DOHH2 (cell line): ENCODE data around the gene HORMAD2.
"Not testable (repeated sequence)": the region's sequence is repeated elsewhere in the genome, so short reads cannot be mapped to it uniquely, and the experiment has no call there.

Experiments
- EZH2phosphoT487 ChIP-seq: fragments of 200-600 bp; sonication (generic); IDR thresholded peaks from 2 replicates; pipeline ENCODE4 v1.6.1; 2017; ENCODE audit warnings: borderline replicate concordance, mild to moderate bottlenecking, antibody characterized with exemption, low read length, moderate library complexity, mixed read lengths
- TF ChIP-seq, protein P1 (sequence below): fragments of 200-600 bp; sonication (generic); IDR thresholded peaks from one replicate; pipeline ENCODE4 v1.5.1; 2014; ENCODE audit warnings: antibody characterized with exemption, mild to moderate bottlenecking, low read depth, low read length; ENCODE audit not compliant: poor library complexity, severe bottlenecking

DNA sequence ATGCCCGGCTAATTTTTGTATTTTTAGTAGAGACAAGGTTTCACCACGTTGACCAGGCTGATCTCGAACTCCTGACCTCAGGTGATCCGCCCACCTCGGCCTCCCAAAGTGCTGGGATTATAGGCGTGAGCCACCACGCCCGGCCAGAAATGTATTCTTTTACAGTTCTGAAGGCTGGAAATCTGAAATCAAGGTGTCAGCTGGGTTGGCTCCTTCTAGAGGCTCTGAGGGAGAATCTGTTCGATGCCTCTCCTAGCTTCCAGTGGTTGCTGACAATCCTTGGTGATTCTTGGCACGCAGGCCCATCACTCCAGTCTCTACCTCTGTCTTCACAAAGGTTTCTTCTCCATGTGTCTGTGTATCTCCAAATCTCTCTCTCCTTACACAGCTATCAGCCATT lies 120.6 kb downstream of the HORMAD2 start:
- TF ChIP-seq, protein P1, sequence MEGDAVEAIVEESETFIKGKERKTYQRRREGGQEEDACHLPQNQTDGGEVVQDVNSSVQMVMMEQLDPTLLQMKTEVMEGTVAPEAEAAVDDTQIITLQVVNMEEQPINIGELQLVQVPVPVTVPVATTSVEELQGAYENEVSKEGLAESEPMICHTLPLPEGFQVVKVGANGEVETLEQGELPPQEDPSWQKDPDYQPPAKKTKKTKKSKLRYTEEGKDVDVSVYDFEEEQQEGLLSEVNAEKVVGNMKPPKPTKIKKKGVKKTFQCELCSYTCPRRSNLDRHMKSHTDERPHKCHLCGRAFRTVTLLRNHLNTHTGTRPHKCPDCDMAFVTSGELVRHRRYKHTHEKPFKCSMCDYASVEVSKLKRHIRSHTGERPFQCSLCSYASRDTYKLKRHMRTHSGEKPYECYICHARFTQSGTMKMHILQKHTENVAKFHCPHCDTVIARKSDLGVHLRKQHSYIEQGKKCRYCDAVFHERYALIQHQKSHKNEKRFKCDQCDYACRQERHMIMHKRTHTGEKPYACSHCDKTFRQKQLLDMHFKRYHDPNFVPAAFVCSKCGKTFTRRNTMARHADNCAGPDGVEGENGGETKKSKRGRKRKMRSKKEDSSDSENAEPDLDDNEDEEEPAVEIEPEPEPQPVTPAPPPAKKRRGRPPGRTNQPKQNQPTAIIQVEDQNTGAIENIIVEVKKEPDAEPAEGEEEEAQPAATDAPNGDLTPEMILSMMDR, result not testable (repeated sequence)
- TF ChIP-seq EZH2phosphoT487, result not testable (repeated sequence)
